VCaP (cell line): Measurements from ENCODE around the gene CYP2B6.
"Not testable (repeated sequence)": the region's sequence is repeated elsewhere in the genome, so short reads cannot be mapped to it uniquely, and the experiment has no call there.

Experiments used
- H3K27ac ChIP-seq: fragments of 450-650 bp; 2 replicates; pipeline ENCODE4 v1.5.1; 2017
- CTCF ChIP-seq: fragments of 450-650 bp; conservative IDR thresholded peaks from 2 replicates; pipeline ENCODE4 v1.5.1; 2017; ENCODE audit warnings: mild to moderate bottlenecking, moderate library complexity

CYP2B6 gene

GRCh38 chr19:40959338-40959737, 31.7 kb upstream of the CYP2B6 start:
- H3K27ac ChIP-seq: no peak overlapping the region
- no peak for TF ChIP-seq CTCF

GRCh38 chr19:40960062-40960685, 30.9 kb upstream of the CYP2B6 start:
- TF ChIP-seq CTCF: no peak
- H3K27ac ChIP-seq: no peak overlapping the region

- no peak overlapping the region for H3K27ac ChIP-seq
- no peak for TF ChIP-seq CTCF
These were observed 30.3 kb upstream of the CYP2B6 start for GRCh38 chr19:40960780-40961179.

- no peak for TF ChIP-seq CTCF
- H3K27ac ChIP-seq: no peak overlapping the region
These were observed 28.6 kb upstream of the CYP2B6 start for GRCh38 chr19:40962460-40962961.

- H3K27ac ChIP-seq: not testable (repeated sequence)
These were observed 26.7 kb upstream of the CYP2B6 start for GRCh38 chr19:40964361-40964760.

DNA sequence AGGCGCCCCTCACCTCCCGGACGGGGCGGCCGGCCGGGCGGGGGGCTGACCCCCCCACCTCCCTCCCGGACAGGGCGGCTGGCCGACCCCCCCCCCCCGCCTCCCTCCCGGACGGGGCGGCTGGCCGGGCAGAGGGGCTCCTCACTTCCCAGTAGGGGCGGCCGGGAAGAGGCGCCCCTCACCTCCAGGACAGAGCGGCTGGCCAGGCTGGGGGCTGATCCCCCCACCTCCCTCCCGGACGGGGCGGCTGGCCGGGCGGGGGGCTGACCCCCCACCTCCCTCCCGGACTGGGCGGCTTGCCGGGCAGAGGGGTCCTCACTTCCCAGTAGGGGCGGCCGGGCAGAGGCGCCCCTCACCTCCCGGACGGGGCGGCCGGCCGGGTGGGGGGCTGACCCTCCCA, 25.7 kb upstream of the CYP2B6 start:
- not testable (repeated sequence) for H3K27ac ChIP-seq

- H3K27ac ChIP-seq: not testable (repeated sequence)
These were observed 24.5 kb upstream of the CYP2B6 start for GRCh38 chr19:40966591-40966990.

DNA sequence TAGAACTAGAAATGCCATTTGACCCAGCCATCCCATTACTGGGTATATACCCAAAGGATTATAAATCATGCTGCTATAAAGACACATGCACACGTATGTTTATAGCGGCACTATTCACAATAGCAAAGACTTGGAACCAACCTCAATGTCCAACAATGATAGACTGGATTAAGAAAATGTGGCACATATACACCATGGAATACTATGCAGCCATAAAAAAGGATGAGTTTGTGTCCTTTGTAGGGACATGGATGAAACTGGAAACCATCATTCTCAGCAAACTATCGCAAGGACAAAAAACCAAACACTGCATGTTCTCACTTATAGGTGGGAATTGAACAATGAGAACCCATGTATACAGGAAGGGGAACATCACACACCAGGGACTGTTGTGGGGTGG, 23.0 kb upstream of the CYP2B6 start:
- H3K27ac ChIP-seq: not testable (repeated sequence)

- H3K27ac ChIP-seq: not testable (repeated sequence)
These were observed 21.4 kb upstream of the CYP2B6 start for GRCh38 chr19:40969721-40970120.

- not testable (repeated sequence) for H3K27ac ChIP-seq
These were observed 20.4 kb upstream of the CYP2B6 start for GRCh38 chr19:40970396-40971345.

GRCh38 chr19:40974633-40975037, 16.4 kb upstream of the CYP2B6 start:
- no peak overlapping the region for H3K27ac ChIP-seq
- TF ChIP-seq CTCF: peak; percentile 97
